Prostate gland (tissue), 2 donors: ENCODE results near the gene GALNT7.
"Not testable (repeated sequence)": the region's sequence is repeated elsewhere in the genome, so short reads cannot be mapped to it uniquely, and the experiment has no call there.

ENCODE experiments used
- CTCF ChIP-seq, 4 experiments: fragments of 200-600 bp in 2 of 4; fragments of 450-650 bp in 2 of 4; sonication (generic) in 2 of 4; IDR thresholded peaks; 1 replicate in 3 of 4; 2 replicates in 1 of 4; pipeline ENCODE4 v1.5.1; 2016 to 2019; ENCODE audit warnings: antibody characterized with exemption in 4 of 4, mild to moderate bottlenecking in 2 of 4, moderate library complexity in 2 of 4
- POLR2AphosphoS5 ChIP-seq: sonication (generic); formaldehyde crosslinking; IDR thresholded peaks from one replicate; pipeline ENCODE4 v1.6.1; 2017; ENCODE audit warnings: antibody characterized with exemption

- TF ChIP-seq POLR2AphosphoS5; CTCF (IDR thresholded peaks at IDR 0.05): not testable (repeated sequence)
These were observed 49.8 kb upstream of the GALNT7 start for GRCh38 chr4:173118819-173119218.
